ENCODE data around the gene CABP7.

Gene CABP7

DNA sequence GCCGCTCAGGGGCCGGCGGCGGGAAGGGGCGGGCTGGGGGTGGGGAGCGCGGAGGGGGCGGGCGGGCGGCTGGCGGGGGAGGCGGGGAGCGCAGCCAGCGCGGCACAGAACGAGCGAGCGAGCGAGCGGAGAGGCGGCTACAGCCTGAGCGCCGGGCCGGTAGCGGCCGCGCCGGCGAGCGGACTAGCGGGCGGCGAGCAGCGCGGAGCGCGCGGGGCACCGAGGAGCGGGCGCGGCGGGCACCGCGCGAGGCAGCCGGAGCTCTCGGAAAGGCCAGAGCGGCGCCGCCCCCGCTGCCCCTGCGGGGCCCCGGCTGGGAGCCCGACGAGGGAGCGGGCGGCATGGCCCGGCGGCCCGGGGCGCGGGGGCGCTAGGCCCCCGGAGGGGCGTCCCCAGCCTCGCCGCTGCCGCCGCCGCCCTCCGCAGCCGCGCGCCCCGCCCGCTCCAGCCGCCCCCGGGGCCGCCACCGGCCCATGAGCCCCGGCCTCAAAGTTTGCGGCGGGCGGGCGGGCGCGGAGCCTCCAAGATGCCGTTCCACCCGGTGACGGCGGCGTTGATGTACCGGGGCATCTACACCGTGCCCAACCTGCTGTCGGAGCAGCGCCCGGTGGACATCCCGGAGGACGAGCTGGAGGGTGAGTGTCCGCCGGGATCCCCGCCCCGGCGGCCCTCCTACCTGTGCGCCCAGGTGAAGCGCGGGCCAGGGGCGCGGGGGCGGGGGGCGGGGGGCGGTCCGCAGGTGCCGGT lies at the start of gene CABP7:
CABP7 (plus strand) TSS at position 105 of the 747 bp plus-strand sequence; CDS start at position 527, 422 bp downstream.
- DNase-seq: no peak

DNA sequence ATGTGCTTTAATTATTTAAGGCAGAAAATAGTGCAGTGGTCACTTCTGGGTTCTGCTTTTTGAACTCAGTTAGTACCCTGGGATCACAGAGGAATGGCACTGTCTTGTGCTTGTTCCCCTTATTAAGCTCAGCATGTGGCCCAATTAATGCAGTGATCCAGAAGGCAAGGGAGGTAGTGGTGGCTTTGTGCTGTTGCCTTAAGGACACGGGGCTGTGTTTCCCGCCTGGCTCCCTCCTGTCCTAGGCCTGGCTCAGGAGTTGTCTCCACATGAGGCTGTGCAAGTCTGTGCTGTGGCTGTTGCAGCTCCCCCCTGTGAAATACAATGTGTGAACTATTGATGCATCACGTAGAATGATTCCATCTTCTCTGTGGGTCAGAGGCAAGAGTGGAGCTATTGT lies 49.2 kb upstream of the CABP7 start:
- DNase-seq: no peak

DNA sequence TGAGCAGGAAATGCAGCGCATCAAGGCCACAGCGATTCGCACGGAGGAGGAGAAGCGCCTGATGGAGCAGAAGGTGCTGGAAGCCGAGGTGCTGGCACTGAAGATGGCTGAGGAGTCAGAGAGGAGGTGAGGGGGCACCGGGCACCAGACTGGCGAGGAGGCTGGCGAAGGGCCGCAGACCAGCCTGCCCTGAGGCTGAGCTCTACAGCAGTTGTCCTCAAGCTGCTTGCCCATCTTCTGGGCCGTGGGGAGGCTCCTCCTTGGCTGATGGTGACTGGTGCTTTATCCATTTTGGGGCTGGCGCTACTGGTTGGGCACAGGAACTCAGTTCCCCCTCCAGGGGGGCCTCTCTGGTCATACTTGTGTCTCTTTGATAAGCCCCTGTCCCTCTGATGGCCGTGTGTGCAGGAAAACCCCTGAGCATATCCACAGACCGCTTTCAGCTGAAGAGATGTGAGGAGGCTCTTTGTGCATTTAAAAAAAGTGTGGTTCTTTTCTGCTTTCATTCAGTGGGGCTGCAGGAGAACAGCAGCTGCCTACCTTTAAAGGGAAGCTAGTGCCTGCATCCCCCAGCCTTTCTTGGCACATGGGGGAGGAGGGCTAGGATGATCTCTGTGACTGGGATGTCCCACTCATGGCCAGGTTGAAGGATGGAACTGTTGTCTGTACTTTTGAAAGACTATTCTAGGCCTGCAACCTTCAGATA lies 46.3 kb upstream of the CABP7 start:
- DNase-seq: no peak

DNA sequence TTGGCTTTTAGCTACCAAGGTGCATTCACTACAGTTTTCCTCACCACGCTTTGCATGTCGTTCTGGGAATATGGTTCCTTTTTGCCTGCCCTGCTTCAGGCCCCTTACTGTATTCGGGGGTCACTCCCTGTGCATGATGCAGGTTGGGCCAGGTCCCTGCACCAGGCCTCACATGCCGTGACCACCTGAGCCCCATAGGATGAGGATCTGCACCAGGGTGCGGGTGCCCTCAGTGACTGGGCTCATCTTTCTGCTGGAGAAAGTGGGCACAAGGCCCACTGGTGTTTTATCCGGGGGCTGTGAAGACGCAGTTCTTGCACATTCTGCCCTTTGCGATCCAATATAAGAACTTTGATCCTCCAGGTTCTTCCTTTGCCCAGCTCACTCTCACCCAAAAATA lies 45.7 kb upstream of the CABP7 start:
- no peak for DNase-seq

DNA sequence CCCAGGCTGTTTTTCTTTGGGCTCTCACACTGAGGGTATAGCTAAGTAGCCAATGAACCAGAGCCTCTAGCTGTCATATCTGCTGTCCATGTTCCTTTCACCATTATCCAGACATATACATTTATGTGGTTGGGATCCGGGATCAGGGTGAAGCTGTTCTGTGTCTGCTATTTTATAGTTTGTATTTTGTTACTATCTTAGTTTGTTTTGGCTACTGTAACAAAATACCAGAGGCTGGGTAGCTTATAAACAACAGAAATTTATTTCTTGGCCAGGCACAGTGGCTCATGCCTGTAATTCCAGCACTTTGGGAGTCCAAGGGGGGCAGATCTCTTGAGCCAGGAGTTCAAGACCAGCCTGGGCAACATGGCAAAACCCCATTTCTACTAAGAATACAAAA lies 40.5 kb upstream of the CABP7 start:
- DNase-seq: no peak

DNA sequence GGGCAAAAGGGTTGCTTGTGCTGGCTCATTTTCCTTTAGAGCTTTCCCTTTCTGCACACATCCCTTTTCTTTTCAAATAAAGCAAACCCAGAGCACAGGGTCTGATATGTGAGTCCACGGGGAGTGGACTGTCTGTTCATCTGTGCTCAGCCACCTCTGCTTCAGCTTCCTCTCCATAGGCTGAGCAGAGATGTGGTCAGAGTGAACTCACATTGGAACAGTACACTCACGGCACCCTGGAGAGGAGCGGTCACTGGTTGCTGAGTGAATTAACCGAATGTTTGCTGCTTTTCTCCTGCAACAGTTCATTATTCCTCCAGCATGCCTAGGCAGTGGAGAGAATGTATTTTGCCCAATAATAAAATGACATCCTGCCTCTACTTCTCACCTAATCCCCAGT lies 36.3 kb upstream of the CABP7 start:
- no peak for DNase-seq

DNA sequence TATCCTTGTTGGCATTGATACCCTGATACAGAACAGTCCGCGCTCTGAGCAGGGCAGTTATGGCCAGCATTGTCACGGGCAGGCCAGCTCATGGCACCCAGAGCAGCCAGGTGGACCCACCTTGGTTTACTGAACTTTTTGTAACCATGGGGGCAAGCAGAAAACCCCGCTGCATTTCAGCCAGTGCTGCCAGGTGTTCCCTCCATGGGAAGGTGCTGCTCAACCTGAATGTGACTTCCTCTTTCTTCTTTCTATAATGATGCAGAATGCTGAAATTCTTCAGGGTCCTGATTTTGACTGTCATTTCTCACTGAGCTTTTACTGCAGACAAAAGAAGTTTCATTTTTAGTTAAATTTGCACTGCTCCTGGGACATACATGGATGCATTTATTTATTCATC lies 35.6 kb upstream of the CABP7 start:
- DNase-seq: no peak

DNA sequence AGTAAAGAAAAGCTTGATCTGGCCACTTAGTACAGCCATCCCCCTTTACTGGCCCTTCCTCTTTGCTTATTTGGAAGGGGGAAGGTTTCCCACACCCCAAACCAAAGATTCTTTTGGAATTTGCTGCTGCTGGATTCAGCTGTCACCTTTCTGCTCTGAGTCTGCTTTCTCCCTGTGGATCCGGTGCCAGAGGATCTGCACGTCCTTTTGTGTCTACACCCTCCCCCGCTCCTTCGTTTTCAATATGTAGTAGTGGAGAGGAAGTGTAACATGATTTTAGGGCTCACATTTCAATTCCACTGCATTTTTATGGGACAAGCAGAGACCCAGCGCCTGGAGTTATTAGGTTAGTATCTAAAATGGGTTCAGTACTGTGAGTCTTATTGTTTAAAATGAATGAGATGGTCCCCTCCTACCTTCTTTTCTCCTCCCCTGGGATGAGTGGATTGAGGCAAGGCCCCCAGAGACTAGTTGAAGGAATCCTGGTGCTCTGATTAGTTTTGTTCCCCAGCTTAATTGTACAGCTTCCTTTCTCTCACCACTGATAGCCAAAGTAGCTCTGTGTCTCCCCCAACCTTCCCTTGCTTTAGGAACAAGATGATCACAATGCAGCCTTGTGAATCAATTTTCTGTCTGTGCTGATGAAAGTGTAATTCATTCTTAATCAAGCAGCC lies 30.5 kb upstream of the CABP7 start:
- no peak for DNase-seq

DNA sequence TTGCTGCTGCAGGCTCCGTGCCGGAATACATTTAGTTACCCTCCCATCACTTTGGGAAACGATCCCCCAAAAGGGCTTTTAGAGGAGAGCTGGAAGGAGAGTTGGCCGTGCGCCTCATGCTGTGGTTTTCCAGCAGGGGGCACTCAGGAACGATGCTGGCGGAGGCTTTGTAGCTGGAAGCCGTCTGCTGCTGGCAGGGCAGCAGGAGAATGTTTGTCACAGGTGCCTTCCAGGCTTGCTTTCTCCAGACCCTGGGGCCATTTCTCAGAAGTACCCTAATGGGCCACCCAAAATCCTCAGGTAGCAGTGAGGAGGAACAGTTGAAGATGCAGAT lies 30.0 kb upstream of the CABP7 start:
- DNase-seq: peak; percentile 49

DNA sequence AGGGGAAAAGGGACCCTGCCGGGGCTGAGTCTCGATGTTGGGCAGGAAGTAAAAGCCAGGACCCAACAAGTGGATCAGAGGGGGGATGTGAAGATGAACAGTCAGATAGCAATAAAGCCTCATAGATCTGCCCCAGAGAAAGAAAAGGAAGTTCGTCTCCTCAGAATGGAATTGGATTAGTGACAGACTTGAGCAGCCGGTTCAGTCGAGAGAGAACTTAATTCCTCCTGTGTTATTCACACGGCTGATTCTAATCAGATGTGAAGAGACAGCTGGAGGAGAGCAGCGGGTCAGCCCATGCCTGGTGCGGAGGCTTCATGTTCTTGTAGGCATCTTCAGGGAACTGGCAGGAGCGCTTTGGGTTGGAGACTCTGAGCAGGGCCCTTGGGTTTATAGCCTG lies 29.3 kb upstream of the CABP7 start:
- no peak for DNase-seq

DNA sequence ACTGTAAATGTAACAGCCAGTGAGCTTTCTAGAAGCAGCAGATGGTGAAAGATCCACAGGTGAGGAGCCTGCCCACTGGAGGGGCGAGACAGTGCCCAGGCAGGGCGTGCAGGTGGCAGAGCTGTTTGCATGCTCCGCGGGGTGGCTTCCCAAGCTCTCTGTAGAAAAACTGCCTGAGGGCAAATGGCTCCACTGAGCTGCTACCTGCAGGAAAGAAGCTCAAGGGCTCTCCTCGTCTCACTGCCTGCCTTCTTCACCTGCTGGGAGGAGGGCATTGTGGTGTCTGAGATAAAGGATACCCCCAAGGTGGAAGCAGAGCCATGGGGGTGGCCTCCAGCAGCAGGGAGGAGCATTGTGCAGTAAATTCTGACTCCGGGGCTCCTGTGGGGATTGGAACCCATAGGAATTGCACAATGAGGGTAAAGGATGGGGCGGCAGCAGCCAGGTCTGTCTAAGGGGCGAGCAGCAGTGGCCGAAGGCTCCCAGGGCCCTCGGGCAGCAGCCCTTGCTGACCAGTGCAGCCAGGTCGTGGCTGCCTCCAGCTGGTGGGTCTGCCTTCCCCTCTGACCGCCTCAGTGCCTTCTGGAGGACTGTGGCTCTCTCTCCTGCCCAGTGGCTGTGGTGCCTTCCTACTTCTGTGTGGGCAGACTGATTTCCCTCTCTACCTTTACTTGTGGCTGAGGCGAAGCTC lies 28.0 kb upstream of the CABP7 start:
- DNase-seq: no peak

DNA sequence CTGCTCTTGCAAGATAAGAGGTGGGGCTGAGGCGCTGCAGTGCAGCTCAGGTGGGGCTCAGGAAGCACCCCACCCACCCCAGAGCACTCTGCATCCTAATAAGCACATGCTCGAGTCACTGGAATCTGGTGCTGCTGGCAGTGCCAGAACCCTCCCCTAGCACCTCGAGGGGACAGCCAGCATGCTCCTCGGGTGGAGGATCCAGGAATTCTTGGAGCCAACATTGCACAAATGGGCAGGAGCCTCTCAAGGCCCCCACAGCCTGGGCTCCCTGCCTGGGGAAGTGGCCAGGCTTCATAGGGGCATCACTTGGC lies 27.5 kb upstream of the CABP7 start:
- no peak for DNase-seq

DNA sequence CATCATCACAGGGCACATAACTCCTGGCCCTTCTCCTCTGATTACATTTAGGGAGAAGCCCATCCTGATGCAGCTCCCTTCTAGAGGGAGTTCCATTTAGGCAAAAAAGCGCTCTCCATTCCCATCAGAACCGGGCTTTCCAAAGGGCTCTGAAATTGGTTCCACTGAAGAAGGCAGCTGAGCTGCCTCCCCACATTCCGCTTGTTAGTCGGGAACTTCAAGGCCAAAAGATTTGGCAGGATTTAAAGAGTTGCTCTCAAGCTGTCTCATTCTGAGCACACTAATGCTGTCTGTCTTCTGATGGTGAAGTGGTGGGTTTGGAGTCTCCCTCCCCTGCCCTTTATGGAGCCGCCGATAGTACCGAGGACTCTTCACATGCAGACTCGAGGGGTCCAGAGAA lies 26.6 kb upstream of the CABP7 start:
- no peak for DNase-seq

DNA sequence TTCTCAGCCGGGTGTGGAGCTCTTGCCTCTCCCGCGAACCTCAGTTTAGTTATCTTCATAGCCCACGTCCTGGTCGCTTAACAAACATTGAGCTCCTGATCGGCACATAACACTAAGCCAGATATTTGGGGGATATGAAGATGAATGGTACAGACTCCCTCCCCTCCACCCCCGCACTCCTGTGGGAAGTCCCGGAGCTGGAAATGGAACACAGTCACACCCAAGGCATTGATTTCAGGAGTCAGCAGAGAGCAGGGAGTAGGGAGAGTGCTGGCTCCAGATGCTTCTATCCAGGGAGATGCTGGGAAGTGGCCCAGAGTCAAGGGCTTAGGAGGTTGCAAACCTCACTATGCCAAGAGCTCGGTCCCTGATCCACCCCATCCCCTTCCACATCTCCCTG lies 26.1 kb upstream of the CABP7 start:
- no peak for DNase-seq

DNA sequence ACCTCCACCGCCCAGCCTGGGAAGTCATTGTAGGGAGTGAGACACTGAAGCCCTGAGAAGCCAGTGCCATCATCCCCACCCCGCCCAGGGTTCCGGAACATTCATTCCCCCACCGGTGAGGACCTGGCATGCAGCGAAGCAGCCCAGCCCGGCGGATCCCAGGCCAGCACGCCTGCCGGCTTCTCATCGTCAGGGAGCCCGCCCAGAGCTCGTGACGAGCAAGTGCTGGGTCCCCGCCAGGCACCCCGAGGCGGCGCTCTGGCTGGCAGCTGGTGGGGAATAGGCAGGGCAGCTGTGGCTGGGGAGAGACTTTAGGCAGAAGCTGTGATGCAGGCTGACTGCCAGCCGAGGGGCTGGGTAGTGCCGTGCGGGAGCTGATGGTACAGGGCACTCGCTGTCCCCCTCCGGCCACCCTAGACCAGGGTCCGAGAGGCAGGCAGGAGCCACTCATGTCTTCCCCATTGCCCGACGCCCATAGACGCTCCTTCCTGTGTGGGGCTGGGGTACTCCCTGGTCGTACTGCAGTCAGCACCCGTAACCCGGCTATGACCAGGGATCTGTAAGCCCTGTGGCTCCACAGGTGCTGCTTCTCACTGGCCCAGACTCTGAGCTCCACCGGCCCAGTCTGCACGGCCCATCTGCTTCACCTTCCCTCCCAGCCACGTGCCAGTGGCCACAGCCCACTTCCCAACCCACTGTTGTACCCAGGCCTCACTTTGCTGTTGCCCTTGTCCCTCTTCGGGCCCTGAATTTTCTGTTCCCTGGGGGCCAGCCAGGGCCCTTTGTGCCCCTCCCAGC lies 24.5 kb upstream of the CABP7 start:
- DNase-seq: no peak

DNA sequence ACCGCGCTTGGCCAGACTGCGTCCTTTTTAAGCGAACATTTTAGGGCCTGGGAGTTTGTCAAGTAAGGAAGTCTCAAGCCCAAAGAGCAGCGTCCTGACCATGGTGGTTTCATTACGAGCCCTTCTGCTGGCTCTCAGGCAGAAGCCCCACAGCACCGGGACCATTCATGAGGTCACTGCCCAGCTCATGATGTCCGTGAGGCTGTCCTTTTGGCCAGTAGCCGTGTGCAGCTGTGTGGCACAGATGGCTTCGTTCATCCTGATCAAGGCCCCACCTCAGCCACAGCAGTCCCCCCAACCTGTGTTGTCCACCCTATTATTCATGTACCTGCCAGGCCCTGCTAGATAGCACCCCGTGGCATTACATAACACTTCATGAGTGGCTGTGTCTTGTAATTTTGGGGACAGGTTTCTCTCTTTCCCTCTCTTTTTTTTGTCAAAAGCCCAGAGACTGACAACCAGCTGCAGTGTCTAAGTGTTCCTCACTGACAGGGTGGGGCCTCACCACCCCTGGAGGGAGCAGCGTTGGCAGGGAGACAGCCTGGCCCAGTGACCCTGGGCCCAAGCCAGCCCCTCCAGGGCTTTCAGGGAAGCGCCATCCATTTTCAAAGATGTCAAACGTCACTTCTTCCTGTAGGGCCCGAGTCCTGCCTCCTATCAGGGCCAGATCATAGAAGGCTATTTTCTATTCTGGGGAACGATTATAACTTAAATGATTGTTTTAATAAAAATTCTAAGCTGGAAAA lies 21.8 kb upstream of the CABP7 start:
- DNase-seq: no peak

DNA sequence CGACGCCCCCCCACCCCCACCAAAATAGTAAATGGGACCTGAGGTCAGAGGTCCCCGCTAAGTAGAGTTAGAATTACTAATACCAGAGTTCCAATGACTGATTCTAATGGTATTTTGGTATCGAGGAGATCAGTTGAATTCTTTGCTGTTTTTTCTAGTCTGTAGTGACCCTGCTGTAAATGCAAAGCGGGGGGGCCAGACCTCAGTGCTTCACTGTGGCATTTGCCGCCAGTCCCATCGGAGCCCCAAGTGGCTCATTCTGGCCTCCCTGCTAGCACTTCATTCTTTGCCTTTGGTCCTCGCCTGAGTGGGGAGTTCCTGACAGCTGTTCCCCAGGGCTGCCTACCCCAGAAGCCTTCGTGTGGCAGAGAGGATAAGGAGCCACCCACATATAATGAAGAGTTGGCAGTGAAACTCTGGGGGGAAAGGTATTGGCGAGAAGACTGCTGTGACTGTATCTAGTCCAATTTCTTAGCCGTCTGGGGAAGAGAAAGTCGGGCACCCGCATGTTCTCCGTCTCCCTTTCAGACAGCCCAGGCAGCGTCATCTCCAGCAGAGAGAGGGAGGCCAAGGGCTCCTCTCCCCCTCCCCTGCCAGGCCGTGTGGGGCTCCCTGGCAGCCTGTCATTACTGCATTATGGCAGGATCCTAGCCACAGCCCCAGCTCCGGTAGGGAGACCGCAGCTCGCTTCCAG lies 19.4 kb upstream of the CABP7 start:
- DNase-seq: no peak

DNA sequence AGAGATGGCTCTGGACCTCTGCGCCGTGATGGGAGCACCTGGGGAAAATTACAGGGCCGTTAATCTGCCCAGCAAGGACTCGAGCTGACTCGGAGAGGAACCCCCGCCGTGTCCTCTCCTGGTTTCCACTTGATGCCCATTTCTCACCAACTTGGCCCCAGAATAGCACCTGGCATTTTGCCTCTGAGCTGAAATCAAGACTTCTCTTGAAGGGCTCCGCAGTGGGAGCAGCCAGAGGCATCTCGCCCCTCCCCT lies 19.0 kb upstream of the CABP7 start:
- DNase-seq: no peak

DNA sequence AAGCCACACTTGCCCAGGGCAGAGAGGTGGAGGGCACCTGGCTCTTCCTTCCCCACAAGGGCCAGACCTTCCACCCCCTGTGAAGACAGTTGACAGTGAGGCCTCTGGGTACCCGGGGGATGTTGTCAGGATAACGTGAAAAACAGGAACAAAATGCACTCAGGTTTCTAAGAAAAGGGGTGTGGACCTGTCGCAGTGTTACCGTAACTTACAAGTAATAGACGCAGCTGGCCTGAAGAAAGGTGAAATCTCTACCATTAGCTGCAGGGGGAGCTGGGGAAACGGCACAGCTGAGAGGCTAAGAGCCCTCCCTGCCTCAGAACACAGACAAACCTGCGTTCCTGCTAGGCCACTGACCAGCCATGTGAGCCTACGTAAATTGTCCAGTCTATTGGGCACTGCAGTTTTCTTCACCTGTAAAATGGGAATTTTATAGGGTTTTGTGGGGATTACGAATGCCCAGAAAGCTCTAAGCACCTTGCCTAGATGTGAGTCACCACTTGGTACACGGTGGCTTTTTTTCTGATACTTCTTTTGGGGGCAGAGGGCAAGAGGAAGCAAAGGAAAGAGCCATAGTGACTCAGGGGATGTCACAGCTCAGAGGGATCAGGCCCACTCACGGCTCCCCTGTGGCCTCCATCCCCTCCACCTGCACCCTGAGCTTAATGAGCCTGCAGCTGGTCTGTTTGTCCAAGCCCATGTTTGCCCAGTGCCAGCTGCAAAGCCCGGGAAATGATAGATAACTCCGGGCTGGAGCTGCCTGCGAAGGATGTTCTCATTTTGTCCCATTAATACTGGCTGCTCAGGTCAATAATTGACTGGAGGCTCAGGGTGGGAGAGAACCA lies 18.4 kb upstream of the CABP7 start:
- DNase-seq: no peak

DNA sequence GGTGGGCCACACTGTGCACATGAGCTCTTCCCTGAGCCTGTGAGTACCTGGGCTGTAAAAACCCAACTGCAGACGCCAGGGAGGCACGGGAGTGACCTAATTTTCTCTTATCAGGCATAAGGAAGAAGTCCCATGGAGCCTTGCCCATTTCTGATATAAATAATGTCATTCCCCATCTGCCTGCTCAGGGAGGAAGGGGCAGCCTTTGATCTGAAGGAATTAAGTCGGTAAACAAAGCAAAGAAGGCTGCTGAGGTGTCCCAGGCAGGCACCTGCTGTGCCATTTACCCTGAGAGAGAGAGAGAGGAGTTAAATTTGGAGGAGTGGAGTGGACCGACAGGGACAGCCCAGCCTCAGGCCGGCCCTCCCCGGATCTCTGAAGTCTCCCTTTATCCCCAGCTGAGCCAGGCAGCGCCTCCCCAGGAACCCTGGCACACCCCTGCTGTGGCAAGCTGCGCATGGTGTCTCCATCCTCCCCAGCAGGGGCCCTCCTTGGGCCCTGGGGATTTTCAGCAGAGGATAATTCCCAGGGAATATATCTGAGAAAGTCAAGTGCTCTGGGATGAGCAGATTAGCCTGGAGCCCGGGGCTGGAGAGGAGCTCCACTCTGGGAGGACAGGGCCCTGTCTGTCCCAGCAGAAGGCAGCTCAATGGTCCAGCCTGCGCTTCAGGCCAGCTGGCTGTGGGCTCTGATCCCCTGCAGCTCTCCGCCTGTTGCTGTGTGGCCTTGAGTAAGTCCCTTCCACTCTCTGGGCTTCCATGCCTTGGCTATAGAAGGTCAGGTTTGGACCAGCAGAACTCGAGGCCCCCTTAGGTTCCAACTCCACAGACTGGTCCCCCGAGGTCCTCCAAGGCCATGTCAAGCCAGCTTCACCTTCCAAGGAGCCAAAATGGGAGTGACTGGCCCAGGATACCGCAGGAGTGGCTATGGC lies 17.5 kb upstream of the CABP7 start:
- no peak for DNase-seq

All from 8988T (cell line).